HG02840 (cell line): Measurements from ENCODE around the gene EVA1B.

Experiments used
- ATAC-seq: cut with Tn5 transposase; IDR thresholded peaks from one replicate; pipeline ENCODE4 v1.9.1; 2021; ENCODE audit warnings: mild to moderate bottlenecking, moderate library complexity, moderate number of reproducible peaks; ENCODE audit not compliant: unreplicated experiment, low FRiP score

EVA1B gene

DNA sequence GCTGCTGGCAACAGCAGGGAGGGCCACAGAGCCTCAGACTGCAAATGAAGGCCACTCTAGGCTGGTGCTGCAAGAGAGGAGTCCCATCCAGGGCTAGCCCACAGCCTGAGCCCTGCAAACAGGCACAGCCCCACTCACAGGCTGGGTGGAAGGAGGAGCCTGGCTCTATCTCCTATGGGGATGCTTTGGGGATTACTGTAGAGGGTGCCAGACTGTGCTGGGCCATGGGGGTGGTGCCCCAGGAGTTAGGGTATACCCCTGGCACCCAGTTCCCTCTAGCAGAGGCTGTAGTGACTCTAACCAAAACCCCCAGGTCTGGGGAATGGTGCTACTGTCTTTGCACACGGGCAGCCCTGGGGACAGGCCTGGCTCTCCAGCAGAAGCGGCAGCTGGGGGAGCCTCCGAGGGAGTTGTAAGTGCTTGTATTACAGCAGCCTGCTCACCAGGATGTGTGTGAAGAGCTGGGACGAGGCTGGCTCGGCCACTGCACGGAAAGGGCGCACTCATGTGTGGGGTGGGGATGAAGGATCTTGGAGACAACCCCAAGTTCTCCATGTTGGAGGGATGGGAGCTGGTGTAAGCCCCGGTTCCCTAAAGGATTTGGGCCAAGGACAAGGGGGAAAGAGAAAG is 23.4 kb upstream of the EVA1B start:
- ATAC-seq: no peak

DNA sequence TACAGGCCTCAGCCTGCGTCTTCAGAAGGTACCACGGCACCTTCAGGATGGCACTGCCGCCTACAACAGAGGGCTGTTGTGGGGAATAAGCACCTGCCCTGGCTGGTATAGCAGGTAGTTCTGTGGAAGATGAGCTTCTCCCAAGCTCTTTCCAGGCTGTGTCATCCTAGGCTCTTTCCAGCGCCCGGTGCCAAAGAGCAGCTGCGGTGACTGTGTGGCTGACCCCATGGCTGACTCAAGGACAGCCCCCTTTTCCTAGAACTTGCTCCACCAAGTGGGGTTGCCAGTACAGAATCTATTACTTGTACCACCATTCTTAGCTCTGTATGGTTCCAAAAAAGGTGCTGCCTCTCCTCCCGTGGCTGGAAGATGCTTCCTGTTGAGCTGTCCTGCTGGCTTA is 21.9 kb upstream of the EVA1B start:
- no peak for ATAC-seq

GRCh38 chr1:36344395-36344680 is 20.9 kb upstream of the EVA1B start:
- ATAC-seq: no peak

DNA sequence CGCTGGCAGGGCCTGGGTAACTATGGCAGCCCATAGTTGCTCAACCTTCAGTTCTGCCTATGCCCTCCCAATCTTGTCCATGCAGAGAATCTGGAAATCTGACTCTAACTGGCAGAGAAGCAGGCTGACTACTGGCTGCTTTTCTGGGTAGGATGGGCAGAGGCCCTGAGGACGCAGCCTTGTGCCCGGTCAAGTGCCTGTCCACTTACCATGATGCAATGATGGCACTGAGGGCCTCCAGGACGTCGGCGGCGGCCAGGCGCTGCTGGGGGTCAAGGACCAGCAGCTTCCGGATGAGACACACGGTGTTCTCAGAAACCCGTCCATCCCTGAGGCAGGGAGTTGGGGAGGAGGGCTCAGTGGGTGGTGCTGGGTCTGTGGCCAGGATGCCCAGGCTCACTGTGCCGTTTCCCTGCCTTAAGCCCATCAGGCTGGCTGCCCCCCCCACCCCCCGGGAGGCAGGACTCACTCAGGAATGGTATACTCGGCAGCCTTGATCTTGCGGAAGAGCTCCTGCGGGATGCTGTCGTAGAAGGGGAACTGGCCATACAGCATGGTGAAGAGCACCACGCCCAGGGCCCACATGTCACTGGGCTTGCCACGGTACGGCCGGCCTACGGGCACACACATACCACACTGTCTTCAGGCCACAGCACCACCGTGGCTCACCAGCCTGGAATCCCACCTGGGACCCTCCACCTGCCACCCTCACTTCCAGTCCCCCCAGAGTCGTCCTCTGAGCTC is 20.4 kb upstream of the EVA1B start:
- no peak for ATAC-seq

GRCh38 chr1:36342426-36343185 is 19.2 kb upstream of the EVA1B start:
- no peak for ATAC-seq

- no peak for ATAC-seq
Observed at GRCh38 chr1:36341626-36342320, 18.3 kb upstream of the EVA1B start.

GRCh38 chr1:36339615-36340014 is 16.2 kb upstream of the EVA1B start:
- no peak for ATAC-seq

GRCh38 chr1:36339215-36339614 is 15.8 kb upstream of the EVA1B start:
- no peak for ATAC-seq

- ATAC-seq: no peak
Observed at GRCh38 chr1:36337830-36338229, 14.4 kb upstream of the EVA1B start.

DNA sequence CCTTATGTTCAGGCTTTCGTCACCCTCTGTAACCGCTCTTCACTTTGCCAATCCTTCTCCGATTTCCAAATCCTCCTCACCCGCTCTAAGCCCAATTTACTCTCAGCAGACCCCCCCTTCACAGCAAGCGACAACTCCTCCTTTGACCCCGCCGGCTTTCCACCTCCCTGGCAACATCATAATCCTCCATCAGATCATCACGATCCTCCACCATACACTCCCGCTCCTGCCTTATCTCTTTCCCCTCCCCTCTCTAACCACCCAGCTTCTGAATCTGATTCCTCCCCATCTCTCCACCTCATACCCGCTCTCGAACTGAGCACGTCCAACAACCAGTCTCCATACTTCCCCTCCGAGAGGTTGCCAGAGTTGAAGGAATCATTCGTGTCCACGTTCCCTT is 7.5 kb upstream of the EVA1B start:
- no peak for ATAC-seq

DNA sequence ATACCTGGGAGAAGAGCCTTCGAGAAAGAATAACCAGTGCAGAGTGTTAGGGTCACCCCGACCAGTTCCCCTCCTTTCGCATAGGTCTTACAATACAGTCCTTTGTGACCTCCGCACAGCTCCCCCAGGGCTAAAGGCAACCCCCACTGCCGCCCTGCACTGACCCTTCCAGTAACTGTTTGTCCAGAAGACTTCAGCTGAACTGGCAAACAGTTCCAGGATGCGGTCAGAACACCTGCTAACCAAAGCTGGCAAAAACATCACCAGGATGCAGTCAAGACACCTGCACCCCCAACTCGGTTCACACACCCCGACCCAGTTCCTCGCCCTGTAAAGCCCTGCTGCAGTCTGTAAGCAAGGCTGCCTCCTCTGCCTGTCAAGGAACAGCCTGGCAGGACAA is 6.4 kb upstream of the EVA1B start:
- no peak for ATAC-seq

DNA sequence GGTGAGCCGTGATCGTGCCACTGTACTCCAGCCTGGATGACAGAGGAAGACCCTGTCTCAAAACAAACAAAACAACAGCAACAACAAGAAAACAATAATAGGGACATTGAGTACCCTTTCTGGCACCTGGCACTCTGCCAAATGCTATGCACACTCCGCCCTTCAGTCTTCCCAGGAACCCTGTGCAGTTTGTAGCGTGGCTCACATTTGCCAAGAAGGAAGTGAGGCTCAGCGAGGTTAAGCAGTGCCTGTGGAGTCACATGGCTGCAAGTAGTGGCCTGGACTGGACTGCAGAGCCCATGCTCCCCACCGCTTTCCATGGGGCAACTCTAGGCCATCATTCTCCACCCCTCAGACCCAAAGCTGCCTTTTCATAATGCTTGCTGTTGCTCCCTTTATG is 5.3 kb upstream of the EVA1B start:
- no peak for ATAC-seq

GRCh38 chr1:36328088-36328480 is 4.6 kb upstream of the EVA1B start:
- no peak for ATAC-seq

DNA sequence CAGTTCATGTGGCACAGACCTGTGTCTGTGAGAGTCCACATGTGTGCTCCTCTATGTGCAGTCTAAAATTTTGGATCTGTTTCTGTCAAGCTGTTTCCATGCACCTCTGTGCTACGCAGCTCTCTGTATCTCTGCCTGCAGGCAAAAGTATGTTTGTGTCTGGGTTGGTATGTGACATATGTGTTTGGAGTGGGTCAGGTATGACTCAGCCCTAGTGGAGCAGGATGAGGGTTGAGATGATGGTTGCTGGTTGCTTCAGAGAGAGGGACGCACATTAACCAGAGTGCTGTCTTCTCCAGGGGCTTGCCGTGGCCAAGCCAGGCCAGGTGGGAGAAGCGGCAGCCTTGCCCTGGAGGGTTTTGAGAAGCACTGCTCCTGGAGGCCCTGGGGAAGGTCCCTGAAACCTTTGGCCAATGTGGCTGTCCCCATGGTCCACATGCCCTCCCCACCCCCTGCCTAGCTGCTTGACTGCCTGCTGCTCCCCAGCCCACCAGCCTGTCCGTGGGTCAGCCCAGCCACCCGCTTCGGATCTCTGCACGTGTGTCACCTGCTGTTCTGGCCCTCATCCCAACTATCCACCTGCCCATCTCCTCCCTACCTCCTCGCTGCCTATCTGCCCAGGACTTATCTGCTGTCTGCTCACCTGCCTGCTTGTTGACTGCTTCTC is 4.1 kb upstream of the EVA1B start:
- ATAC-seq: no peak

- no peak for ATAC-seq
Observed at GRCh38 chr1:36326499-36326898, 3.1 kb upstream of the EVA1B start.

- no peak for ATAC-seq
Observed at GRCh38 chr1:36324353-36324703, 883 bp upstream of the EVA1B start.

DNA sequence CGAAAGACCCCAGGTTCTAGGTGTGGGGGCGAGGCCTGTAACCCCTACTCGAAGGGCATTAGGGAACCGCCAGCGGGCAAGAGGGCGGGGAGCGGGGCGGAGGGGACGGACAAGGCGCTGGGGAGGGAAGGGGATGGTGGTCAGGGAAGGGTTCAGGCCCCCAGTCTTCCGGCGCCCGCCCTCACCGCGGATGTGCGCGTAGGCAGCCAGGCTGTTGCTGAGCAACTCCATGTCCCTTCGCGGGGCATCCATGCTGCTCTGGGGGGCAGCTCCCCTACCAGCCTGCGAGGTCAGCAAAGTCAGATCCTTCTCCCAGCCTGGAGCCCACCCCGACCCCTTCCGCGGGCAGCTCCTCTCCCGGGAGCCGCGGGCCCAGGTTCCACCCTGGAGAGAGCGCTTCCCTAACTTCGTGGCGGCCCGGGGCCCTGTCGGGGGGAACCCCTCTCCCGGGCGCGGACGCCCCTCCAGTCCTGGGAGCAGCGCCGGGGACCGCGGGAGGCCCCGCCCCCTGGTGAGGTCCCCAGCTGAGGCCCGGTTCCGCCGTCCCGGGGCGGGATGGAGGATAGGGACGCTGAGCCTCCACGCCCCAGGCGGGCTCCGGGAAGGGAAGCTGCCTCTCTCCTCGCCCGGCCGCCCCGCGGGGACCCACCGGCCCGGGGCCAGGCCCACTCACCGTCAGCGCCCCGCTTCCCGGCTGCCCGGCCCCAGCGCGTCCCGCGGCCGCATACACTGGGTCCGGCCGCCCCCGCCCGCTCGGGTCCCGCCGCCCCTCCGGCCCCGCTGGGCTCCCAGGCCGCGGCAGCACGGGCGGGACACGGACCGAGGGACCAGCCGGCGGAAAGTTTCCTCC is 434 bp downstream of the EVA1B start:
- ATAC-seq: no peak

DNA sequence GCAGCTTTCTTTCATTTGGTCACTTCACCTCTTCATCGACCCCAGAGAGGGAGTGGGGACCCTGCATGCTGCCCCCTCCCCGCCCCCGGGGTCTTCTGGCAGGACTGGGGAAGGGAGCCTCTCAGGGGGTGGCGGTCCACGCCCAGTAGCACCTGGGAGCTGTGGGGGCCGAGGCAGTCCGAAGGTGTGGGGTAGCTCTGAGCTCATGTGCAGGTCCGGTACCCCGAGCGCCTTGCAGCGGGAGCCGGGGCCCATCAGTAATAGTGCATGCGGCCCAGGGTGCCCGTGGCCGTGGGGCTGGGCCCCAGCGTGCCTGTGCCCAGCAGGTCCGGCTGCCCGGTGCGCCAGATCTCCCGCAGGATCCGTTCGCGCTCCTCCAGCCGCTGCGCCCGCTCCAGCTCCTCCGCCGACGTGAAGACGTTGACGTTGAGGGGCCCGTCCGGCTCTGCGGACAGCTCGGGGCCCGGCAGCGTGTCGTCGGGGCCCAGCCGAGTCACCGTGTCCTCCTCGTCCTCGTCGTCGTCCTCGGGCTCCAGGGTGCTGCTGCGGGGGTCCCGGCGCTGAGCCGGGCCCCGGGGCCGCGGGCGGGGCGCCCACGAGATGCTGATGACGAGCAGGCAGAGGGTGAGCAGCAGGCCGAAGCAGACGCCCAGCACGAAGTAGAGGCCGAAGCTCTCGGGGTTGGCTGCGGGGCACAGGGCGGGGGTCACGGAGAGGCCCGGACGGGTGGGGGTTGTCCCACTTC is 1.2 kb downstream of the EVA1B start:
- no peak for ATAC-seq
